CD14-positive monocyte (primary cell): ENCODE measurements around the gene CACNA1C. TPM values are rescaled to one million over a fixed set of nuclear protein-coding genes. Genes with fewer than 3 reads are reported as not detected.

ENCODE experiments used
- DNase-seq, 3 donors: peaks; one replicate each; pipeline ENCODE4 v3.0.0-alpha.2; 2011 to 2022
- H2AFZ ChIP-seq: 2 replicates; pipeline ENCODE4 v1.6.0; 2012; ENCODE audit warnings: mild to moderate bottlenecking, low read depth, low read length, inconsistent platforms; ENCODE audit not compliant: insufficient read depth, poor library complexity, severe bottlenecking
- H3K27ac ChIP-seq, 2 donors: 1 replicate in 1 of 2; 2 replicates in 1 of 2; pipeline ENCODE4 v1.5.1; 2012 to 2013; ENCODE audit warnings: low read length in 2 of 2, control low read depth in 1 of 2, inconsistent platforms in 1 of 2, low read depth in 1 of 2, mild to moderate bottlenecking in 1 of 2
- H3K27me3 ChIP-seq, 2 donors: one replicate each; pipeline versions ENCODE4 v1.6.0 to v1.6.1; 2011 to 2013; ENCODE audit warnings: low read length in 2 of 2; ENCODE audit not compliant: control insufficient read depth in 2 of 2, insufficient read depth in 2 of 2
- H3K36me3 ChIP-seq, 2 donors: replicated peaks in 1 of 2; 1 replicate in 1 of 2; 2 replicates in 1 of 2; pipeline versions ENCODE4 v1.5.1 to v1.6.1; 2012 to 2013; ENCODE audit warnings: low read length in 2 of 2, control low read depth in 1 of 2, inconsistent platforms in 1 of 2, mild to moderate bottlenecking in 1 of 2; ENCODE audit not compliant: insufficient read depth in 2 of 2, control insufficient read depth in 1 of 2
- H3K4me1 ChIP-seq, 2 donors: 1 replicate in 1 of 2; 2 replicates in 1 of 2; pipeline versions ENCODE4 v1.5.1 to v1.6.1; 2012 to 2013; ENCODE audit warnings: low read length in 2 of 2, control low read depth in 1 of 2, inconsistent platforms in 1 of 2, mild to moderate bottlenecking in 1 of 2, moderate library complexity in 1 of 2; ENCODE audit not compliant: insufficient read depth in 2 of 2, control insufficient read depth in 1 of 2
- H3K4me2 ChIP-seq: replicated peaks from 2 replicates; pipeline ENCODE3; 2012; ENCODE audit warnings: low read length, moderate library complexity, mild to moderate bottlenecking; ENCODE audit not compliant: poor library complexity, severe bottlenecking; ENCODE audit errors: extremely low read depth
- H3K4me3 ChIP-seq, 3 experiments: fragments of 200-600 bp in 1 of 3; sonication (generic) in 1 of 3; replicated peaks in 1 of 3; 1 replicate in 2 of 3; 2 replicates in 1 of 3; pipeline ENCODE4 v1.5.1; 2011 to 2013; ENCODE audit warnings: low read length in 3 of 3, mild to moderate bottlenecking in 3 of 3, control low read depth in 2 of 3, low read depth in 2 of 3, inconsistent platforms in 1 of 3, moderate library complexity in 1 of 3
- H3K79me2 ChIP-seq: 2 replicates; pipeline ENCODE4 v1.6.0; 2012; ENCODE audit warnings: mild to moderate bottlenecking, control low read depth, inconsistent platforms, low read length, moderate library complexity; ENCODE audit not compliant: insufficient read depth
- H3K9ac ChIP-seq: 2 replicates; pipeline ENCODE4 v1.6.0; 2017; ENCODE audit warnings: low read length, mild to moderate bottlenecking; ENCODE audit not compliant: insufficient read depth, poor library complexity, severe bottlenecking
- H3K9me3 ChIP-seq, 2 donors: replicated peaks in 1 of 2; 1 replicate in 1 of 2; 2 replicates in 1 of 2; pipeline versions ENCODE4 v1.5.1 to v1.6.1; 2012 to 2013; ENCODE audit warnings: low read length in 2 of 2, control low read depth in 1 of 2; ENCODE audit not compliant: control insufficient read depth in 1 of 2, insufficient read depth in 1 of 2
- H4K20me1 ChIP-seq: 2 replicates; pipeline ENCODE4 v1.6.0; 2012; ENCODE audit warnings: mild to moderate bottlenecking, low read length, control low read depth, moderate library complexity; ENCODE audit not compliant: insufficient read depth
- H3K27ac Mint-ChIP-seq, 7 donors: one replicate each; pipeline ENCODE4 v1.8.0; 2020; ENCODE audit warnings: mild to moderate bottlenecking in 7 of 7, mixed read lengths in 7 of 7, moderate library complexity in 6 of 7, inconsistent platforms in 2 of 7
- H3K27me3 Mint-ChIP-seq, 3 donors: one replicate each; pipeline ENCODE4 v1.8.0; 2021 to 2022; ENCODE audit warnings: low read depth in 3 of 3, mild to moderate bottlenecking in 3 of 3, mixed read lengths in 3 of 3, moderate library complexity in 3 of 3, inconsistent platforms in 1 of 3
- H3K36me3 Mint-ChIP-seq, 2 donors: one replicate each; pipeline ENCODE4 v1.8.0; 2020; ENCODE audit warnings: mixed read lengths in 2 of 2, inconsistent platforms in 1 of 2, mild to moderate bottlenecking in 1 of 2
- H3K4me1 Mint-ChIP-seq: one replicate; pipeline ENCODE4 v1.8.0; 2020; ENCODE audit warnings: mild to moderate bottlenecking, mixed read lengths
- H3K4me3 Mint-ChIP-seq, 2 donors: one replicate each; pipeline ENCODE4 v1.8.0; 2020; ENCODE audit warnings: mild to moderate bottlenecking in 2 of 2, mixed read lengths in 2 of 2, moderate library complexity in 1 of 2
- H3K9me3 Mint-ChIP-seq, 7 donors: one replicate each; pipeline ENCODE4 v1.8.0; 2020 to 2022; ENCODE audit warnings: mixed read lengths in 7 of 7, mild to moderate bottlenecking in 6 of 7, moderate library complexity in 6 of 7, inconsistent platforms in 2 of 7
- CTCF ChIP-seq: fragments of 200-600 bp; IDR thresholded peaks from one replicate; pipeline ENCODE4 v1.8.0; 2022; ENCODE audit warnings: antibody characterized with exemption, mild to moderate bottlenecking
- WGBS: methylation state at CpG from one replicate; pipeline ENCODE4 v1.1.5; 2013; ENCODE audit warnings: missing lambda C conversion rate; ENCODE audit not compliant: insufficient coverage; 5-methylcytosine and 5-hydroxymethylcytosine counted together
- intact Hi-C, 2 donors: fragments of 100-400 bp; cut with micrococcal nuclease; formaldehyde crosslinking; loops; one replicate each; pipeline versions ENCODE4 v1.15.0 to v1.15.1; 2023
- polyA plus RNA-seq, 3 donors: library from polyadenylated mRNA; depleted of rRNA in 1 of 3; unstranded in 2 of 3; stranded (reverse) in 1 of 3; fragments of 300-500 nt in 2 of 3; fragments of >200 nt in 1 of 3; fragmentation: Illumina TruSeq in 2 of 3; gene quantifications; 1 replicate in 2 of 3; 2 replicates in 1 of 3; pipeline ENCODE4 v1.2.3, GENCODE V29; 2012 to 2021

CACNA1C gene
- polyA plus RNA-seq, 3 donors = not detected

GRCh38 chr12:2460051-2460670 is 407.4 kb downstream of the CACNA1C start:
- Mint-ChIP-seq H3K4me1 (no peaks in the 10 kb centered on the region), H3K9me3 (peaks cover 0 to 3% (median 0%) of the 10 kb centered on the region in 7 donors), H3K27ac (no peak overlapping the region), H3K27me3 (peaks cover 1 to 2% (median 2%) of the 10 kb centered on the region in 3 donors), H3K36me3 (no peaks in the 10 kb centered on the region), H3K4me3 (no peak overlapping the region)
- H3K36me3 ChIP-seq = no peaks in the 10 kb centered on the region
- H3K9ac ChIP-seq = no peak overlapping the region
- no peak for TF ChIP-seq CTCF
- H4K20me1 ChIP-seq = no peaks in the 10 kb centered on the region
- no peak overlapping the region for H3K4me3 ChIP-seq
- intact Hi-C loops = no loop called here
- H3K4me1 ChIP-seq = no peaks in the 10 kb centered on the region
- no peaks in the 10 kb centered on the region for H3K79me2 ChIP-seq
- no peak for DNase-seq
- H3K27me3 ChIP-seq = no peaks in the 10 kb centered on the region
- H2AFZ ChIP-seq = no peak overlapping the region
- 95% methylated on average over 8 of the region's 10 CpGs for WGBS
- H3K4me2 ChIP-seq = no peak overlapping the region
- H3K9me3 ChIP-seq = no peaks in the 10 kb centered on the region
- H3K27ac ChIP-seq = no peak overlapping the region

- no peaks in the 10 kb centered on the region for H3K36me3 ChIP-seq
- no peaks in the 10 kb centered on the region for H4K20me1 ChIP-seq
- H3K27ac Mint-ChIP-seq = no peak overlapping the region
- no peaks in the 10 kb centered on the region for H3K27me3 ChIP-seq
- H3K27me3 Mint-ChIP-seq = peaks cover 2 to 6% (median 2%) of the 10 kb centered on the region in 3 donors
- H3K4me2 ChIP-seq = no peak overlapping the region
- H3K9me3 Mint-ChIP-seq = peaks cover 0 to 3% (median 0%) of the 10 kb centered on the region in 7 donors
- 95% methylated on average over 4 of the region's 4 CpGs for whole genome bisulfite sequencing
- no peaks in the 10 kb centered on the region for H3K36me3 Mint-ChIP-seq
- no peaks in the 10 kb centered on the region for H3K9me3 ChIP-seq
- no peak overlapping the region for H3K4me3 Mint-ChIP-seq
- H2AFZ ChIP-seq = no peak overlapping the region
- H3K4me1 ChIP-seq = no peaks in the 10 kb centered on the region
- H3K9ac ChIP-seq = no peak overlapping the region
- H3K79me2 ChIP-seq = no peaks in the 10 kb centered on the region
- no peak overlapping the region for H3K4me3 ChIP-seq
- TF ChIP-seq CTCF = no peak
- intact Hi-C loops = no loop called here
- no peak for DNase-seq
- no peaks in the 10 kb centered on the region for H3K4me1 Mint-ChIP-seq
- H3K27ac ChIP-seq = no peak overlapping the region
These were observed 408.3 kb downstream of the CACNA1C start for GRCh38 chr12:2461046-2461445.
